AG04450 (cell line): ENCODE measurements around the gene C7. TPM values are rescaled to one million over a fixed set of nuclear protein-coding genes. Genes with fewer than 3 reads are reported as not detected.

Source experiments
- CTCF ChIA-PET: fragments of 300-600, 350-600 bp; formaldehyde crosslinking; extraction: SDS; loops from one replicate; lab custom pipeline; 2022; ENCODE audit warnings: antibody characterized with exemption, inconsistent platforms; lab: Charles Lee
- POLR2A ChIA-PET: fragments of 350-600 bp; formaldehyde crosslinking; extraction: SDS; loops from one replicate; lab custom pipeline; 2021; ENCODE audit warnings: antibody characterized with exemption, inconsistent platforms; lab: Yijun Ruan, JAX
- DNase-seq: peaks from one replicate; pipeline ENCODE4 v3.0.0-alpha.2; 2011; ENCODE audit warnings: low read depth, low spot score
- H3K27ac ChIP-seq: one replicate; pipeline ENCODE4 v1.5.1; 2012; ENCODE audit warnings: low read depth, low read length, control low read depth
- H3K27me3 ChIP-seq: one replicate; pipeline ENCODE4 v1.6.0; 2012; ENCODE audit warnings: low read length; ENCODE audit not compliant: control insufficient read depth, insufficient read depth
- H3K4me3 ChIP-seq: 2 replicates; pipeline ENCODE4 v1.5.1; 2011; ENCODE audit warnings: mild to moderate bottlenecking, low read depth, low read length, control low read depth
- H3K9me3 ChIP-seq: 2 replicates; pipeline ENCODE4 v1.5.1; 2012; ENCODE audit warnings: low read length; ENCODE audit not compliant: control insufficient read depth, insufficient read depth
- CTCF ChIP-seq: IDR thresholded peaks from 2 replicates; pipeline ENCODE4 v1.5.1; 2011; ENCODE audit warnings: low read depth, low read length, control low read depth, inconsistent platforms
- polyA plus RNA-seq: library from polyadenylated mRNA; depleted of rRNA; stranded (reverse); fragments of >200 nt; gene quantifications from 2 replicates; pipeline ENCODE4 v1.2.3, GENCODE V29; 2011

C7 gene
- polyA plus RNA-seq, 1 experiment: 14.4 TPM

GRCh38 chr5:40939753-40940152, 30.5 kb downstream of the C7 start:
- POLR2A ChIA-PET: no interaction called here
- CTCF ChIA-PET: no interaction called here

GRCh38 chr5:40945111-40945510, 35.8 kb downstream of the C7 start:
- ChIA-PET CTCF (no interaction called here), POLR2A (no interaction called here)
- no peaks in the 10 kb centered on the region for H3K27me3 ChIP-seq
- no peak for DNase-seq
- no peak overlapping the region for H3K4me3 ChIP-seq
- H3K9me3 ChIP-seq: no peaks in the 10 kb centered on the region
- H3K27ac ChIP-seq: no peak overlapping the region
- TF ChIP-seq CTCF: no peak

More at GRCh38 chr5:40939753-40940152, 30.5 kb downstream of the C7 start:
- DNase-seq: no peak
- no peak overlapping the region for H3K27ac ChIP-seq
- H3K27me3 ChIP-seq: no peaks in the 10 kb centered on the region
- H3K9me3 ChIP-seq: no peaks in the 10 kb centered on the region
- H3K4me3 ChIP-seq: no peak overlapping the region
- no peak for TF ChIP-seq CTCF

GRCh38 chr5:40955313-40955712, 46.0 kb downstream of the C7 start:
- H3K4me3 ChIP-seq: no peak overlapping the region
- no peak for DNase-seq
- POLR2A ChIA-PET: no interaction called here
- no peak for TF ChIP-seq CTCF
- H3K27ac ChIP-seq: no peak overlapping the region
- H3K27me3 ChIP-seq: no peaks in the 10 kb centered on the region
- CTCF ChIA-PET: interaction anchor here (0.6 kb wide), 1 partner anchor 1702 kb away, joined by 5 read pairs; no protein-coding TSS in a partner anchor
- H3K9me3 ChIP-seq: peaks cover 6% of the 10 kb centered on the region; the same call in 1 of the 2 replicates

- no peak for DNase-seq
- no peak for TF ChIP-seq CTCF
- Histone ChIP-seq H3K27ac (no peak overlapping the region), H3K4me3 (no peak overlapping the region), H3K27me3 (no peaks in the 10 kb centered on the region), H3K9me3 (peaks cover 6% of the 10 kb centered on the region; the same call in 1 of the 2 replicates)
- ChIA-PET POLR2A (no interaction called here), CTCF (no interaction called here)
Observed at GRCh38 chr5:40957048-40957447, 47.8 kb downstream of the C7 start.

GRCh38 chr5:40958811-40959210, 49.5 kb downstream of the C7 start:
- H3K4me3 ChIP-seq: no peak overlapping the region
- no peak overlapping the region for H3K27ac ChIP-seq
- ChIA-PET POLR2A (no interaction called here), CTCF (no interaction called here)
- no peaks in the 10 kb centered on the region for H3K27me3 ChIP-seq
- TF ChIP-seq CTCF: no peak
- no peak for DNase-seq
- peaks cover 6% of the 10 kb centered on the region; the same call in 1 of the 2 replicates for H3K9me3 ChIP-seq
